Natural killer cell (primary cell): ENCODE measurements around the gene SRP54. TPM values are rescaled to one million over a fixed set of nuclear protein-coding genes. Genes with fewer than 3 reads are reported as not detected.

Experiments used
- ATAC-seq, 3 donors: fragments of 150-1000 bp in 2 of 3; fragments of 200-7000 bp in 1 of 3; cut with Tn5 transposase; 1 replicate in 1 of 3; 2 replicates in 2 of 3; pipeline ENCODE4 v1.10.0; 2021; ENCODE audit warnings: mild to moderate bottlenecking in 2 of 3, moderate library complexity in 2 of 3
- DNase-seq, 2 donors: peaks; one replicate each; pipeline versions ENCODE4 v3.0.0 to v3.0.0-alpha.2; 2013 to 2021; ENCODE audit warnings: mixed read lengths in 1 of 2
- H3K27ac ChIP-seq: one replicate; pipeline ENCODE4 v1.5.1; 2013; ENCODE audit warnings: mild to moderate bottlenecking, low read length
- H3K27me3 ChIP-seq: one replicate; pipeline ENCODE4 v1.6.1; 2013; ENCODE audit warnings: low read length; ENCODE audit not compliant: control insufficient read depth, insufficient read depth
- H3K36me3 ChIP-seq: one replicate; pipeline ENCODE4 v1.6.1; 2013; ENCODE audit warnings: low read length; ENCODE audit not compliant: control insufficient read depth, insufficient read depth
- H3K4me1 ChIP-seq: one replicate; pipeline ENCODE4 v1.6.1; 2013; ENCODE audit warnings: low read length; ENCODE audit not compliant: control insufficient read depth, insufficient read depth
- H3K4me3 ChIP-seq: one replicate; pipeline ENCODE4 v1.5.1; 2013; ENCODE audit warnings: low read length
- H3K9me3 ChIP-seq: one replicate; pipeline ENCODE4 v1.6.1; 2013; ENCODE audit warnings: low read length; ENCODE audit not compliant: control insufficient read depth, insufficient read depth
- H3K27ac Mint-ChIP-seq, 2 donors: one replicate each; pipeline ENCODE4 v1.8.0; 2022; ENCODE audit warnings: mild to moderate bottlenecking in 2 of 2, mixed read lengths in 2 of 2, moderate library complexity in 1 of 2
- H3K27me3 Mint-ChIP-seq, 2 donors: one replicate each; pipeline ENCODE4 v1.8.0; 2022; ENCODE audit warnings: low read depth in 2 of 2, mixed read lengths in 2 of 2
- H3K36me3 Mint-ChIP-seq: one replicate; pipeline ENCODE4 v1.8.0; 2022; ENCODE audit warnings: mixed read lengths
- H3K4me1 Mint-ChIP-seq, 2 donors: one replicate each; pipeline ENCODE4 v1.8.0; 2022; ENCODE audit warnings: mixed read lengths in 2 of 2
- H3K4me3 Mint-ChIP-seq: one replicate; pipeline ENCODE4 v1.8.0; 2022; ENCODE audit warnings: mild to moderate bottlenecking, moderate library complexity, mixed read lengths
- H3K9me3 Mint-ChIP-seq, 2 donors: one replicate each; pipeline ENCODE4 v1.8.0; 2022; ENCODE audit warnings: mixed read lengths in 2 of 2
- CTCF ChIP-seq: fragments of 200-600 bp; IDR thresholded peaks from one replicate; pipeline ENCODE4 v1.8.0; 2022; ENCODE audit warnings: antibody characterized with exemption
- WGBS: methylation state at CpG from one replicate; pipeline ENCODE4 v1.1.7; 2013; ENCODE audit warnings: missing lambda C conversion rate; ENCODE audit not compliant: insufficient coverage; 5-methylcytosine and 5-hydroxymethylcytosine counted together
- intact Hi-C: fragments of 100-400 bp; cut with micrococcal nuclease; formaldehyde crosslinking; loops from one replicate; pipeline ENCODE4 v1.14.2; 2022
- total RNA-seq, 4 donors: library from RNA; stranded (reverse); fragments of 120-200 nt in 1 of 4; gene quantifications; one replicate each; pipeline versions ENCODE4 v1.2.3 to v1.2.4, GENCODE V29; 2013 to 2022

Gene SRP54
- total RNA-seq, 3 donors from 2014 or later (not counting 1 experiment from before 2014, with no cell fraction given) = 41.2 to 63.2 (median 48.8) TPM

GRCh38 chr14:34937442-34937841 is 45.4 kb upstream of the SRP54 start:
- H3K27ac ChIP-seq = no peak overlapping the region
- no peak overlapping the region for H3K4me3 Mint-ChIP-seq
- H3K27me3 Mint-ChIP-seq = no peaks in the 10 kb centered on the region
- no peak for ATAC-seq
- H3K27me3 ChIP-seq = no peaks in the 10 kb centered on the region
- no peak overlapping the region for H3K4me3 ChIP-seq
- H3K4me1 ChIP-seq = no peaks in the 10 kb centered on the region
- H3K4me1 Mint-ChIP-seq = no peaks in the 10 kb centered on the region
- intact Hi-C loops = no loop called here
- no peak overlapping the region for H3K27ac Mint-ChIP-seq
- no peaks in the 10 kb centered on the region for H3K9me3 ChIP-seq
- 85% methylated on average over 6 of the region's 6 CpGs for WGBS
- TF ChIP-seq CTCF = no peak
- H3K36me3 Mint-ChIP-seq = no peaks in the 10 kb centered on the region
- DNase-seq = peak in 1 of 2 donors; percentile 9
- no peaks in the 10 kb centered on the region for H3K36me3 ChIP-seq
- H3K9me3 Mint-ChIP-seq = no peaks in the 10 kb centered on the region

GRCh38 chr14:34937876-34938275 is 44.9 kb upstream of the SRP54 start:
- Histone ChIP-seq H3K4me3 (no peak overlapping the region), H3K27me3 (no peaks in the 10 kb centered on the region), H3K9me3 (no peaks in the 10 kb centered on the region), H3K27ac (no peak overlapping the region), H3K36me3 (no peaks in the 10 kb centered on the region), H3K4me1 (no peaks in the 10 kb centered on the region)
- intact Hi-C loops = no loop called here
- no peak for TF ChIP-seq CTCF
- Mint-ChIP-seq H3K9me3 (no peaks in the 10 kb centered on the region), H3K27ac (no peak overlapping the region), H3K4me3 (no peak overlapping the region), H3K27me3 (no peaks in the 10 kb centered on the region), H3K36me3 (no peaks in the 10 kb centered on the region), H3K4me1 (no peaks in the 10 kb centered on the region)
- ATAC-seq (no peak), DNase-seq (no peak)
- 91% methylated on average over 3 of the region's 3 CpGs for WGBS

GRCh38 chr14:34943506-34943905 is 39.3 kb upstream of the SRP54 start:
- intact Hi-C loops = no loop called here
- no peak overlapping the region for H3K27ac Mint-ChIP-seq
- Histone ChIP-seq H3K4me1 (no peaks in the 10 kb centered on the region), H3K4me3 (no peak overlapping the region), H3K27ac (no peak overlapping the region), H3K9me3 (peaks cover 2% of the 10 kb centered on the region), H3K36me3 (no peaks in the 10 kb centered on the region), H3K27me3 (no peaks in the 10 kb centered on the region)
- no peak for TF ChIP-seq CTCF
- no peaks in the 10 kb centered on the region for H3K27me3 Mint-ChIP-seq
- no peaks in the 10 kb centered on the region for H3K4me1 Mint-ChIP-seq
- no peak overlapping the region for H3K4me3 Mint-ChIP-seq
- peaks cover 2 to 3% of the 10 kb centered on the region in 2 donors for H3K9me3 Mint-ChIP-seq
- no peak for ATAC-seq
- H3K36me3 Mint-ChIP-seq = peaks cover 8% of the 10 kb centered on the region
- no peak for DNase-seq

GRCh38 chr14:34944744-34945143 is 38.0 kb upstream of the SRP54 start:
- Histone ChIP-seq H3K9me3 (peaks cover 2% of the 10 kb centered on the region), H3K4me3 (no peak overlapping the region), H3K27ac (no peak overlapping the region), H3K4me1 (no peaks in the 10 kb centered on the region), H3K27me3 (no peaks in the 10 kb centered on the region), H3K36me3 (no peaks in the 10 kb centered on the region)
- no peak for TF ChIP-seq CTCF
- peaks cover 8% of the 10 kb centered on the region for H3K36me3 Mint-ChIP-seq
- H3K4me1 Mint-ChIP-seq = no peaks in the 10 kb centered on the region
- DNase-seq (no peak), ATAC-seq (no peak)
- no peak overlapping the region for H3K4me3 Mint-ChIP-seq
- H3K9me3 Mint-ChIP-seq = peaks cover 2 to 3% of the 10 kb centered on the region in 2 donors
- WGBS = 100% methylated on average over 5 of the region's 7 CpGs
- no peak overlapping the region for H3K27ac Mint-ChIP-seq
- no peaks in the 10 kb centered on the region for H3K27me3 Mint-ChIP-seq
- intact Hi-C loops = no loop called here
